GM19023 (cell line): ENCODE results near the gene OTP.

ENCODE experiments used
- ATAC-seq: cut with Tn5 transposase; IDR thresholded peaks from one replicate; pipeline ENCODE4 v1.9.1; 2021; ENCODE audit warnings: mild to moderate bottlenecking, moderate library complexity; ENCODE audit not compliant: unreplicated experiment

OTP gene

DNA sequence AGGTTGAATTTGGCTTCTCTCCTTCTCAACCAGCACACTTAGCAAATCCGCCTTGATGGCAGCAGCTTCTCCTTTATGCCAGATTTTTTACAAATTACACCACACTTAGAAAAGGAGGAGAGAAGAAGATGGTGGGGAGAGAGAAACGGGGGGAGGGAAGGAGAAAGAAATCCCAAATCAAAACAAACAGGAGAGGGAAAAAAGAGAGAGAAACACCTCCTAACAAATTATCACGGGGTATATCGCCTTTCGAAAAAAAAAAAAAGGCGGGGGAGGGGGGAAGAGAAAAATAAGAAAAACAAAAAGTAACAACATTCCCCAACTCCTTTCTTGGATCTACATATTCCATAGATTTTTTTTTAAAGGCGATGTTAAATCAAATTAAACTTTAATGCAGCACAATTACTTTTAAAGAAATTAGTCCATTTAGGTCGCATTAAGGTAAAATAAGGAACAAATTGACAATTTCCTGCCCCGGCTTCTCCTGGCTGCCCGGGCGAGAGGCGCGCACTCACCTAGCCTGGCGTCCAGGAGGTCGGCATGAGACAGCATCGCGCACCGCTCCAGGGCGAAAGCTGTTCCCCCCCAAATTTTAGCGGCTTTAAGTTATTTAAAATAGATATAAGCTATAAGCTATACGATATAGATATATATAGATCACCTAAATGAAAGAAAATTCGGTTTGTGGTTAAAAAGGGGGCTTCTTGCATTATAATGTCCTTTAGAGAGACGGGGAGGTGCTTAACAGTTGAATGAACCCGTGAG, at the start of gene OTP:
TSS of gene OTP (minus strand) at position 716 of the 765 bp plus-strand sequence. CDS start at position 552, 164 bp downstream.
- ATAC-seq, result no peak

DNA sequence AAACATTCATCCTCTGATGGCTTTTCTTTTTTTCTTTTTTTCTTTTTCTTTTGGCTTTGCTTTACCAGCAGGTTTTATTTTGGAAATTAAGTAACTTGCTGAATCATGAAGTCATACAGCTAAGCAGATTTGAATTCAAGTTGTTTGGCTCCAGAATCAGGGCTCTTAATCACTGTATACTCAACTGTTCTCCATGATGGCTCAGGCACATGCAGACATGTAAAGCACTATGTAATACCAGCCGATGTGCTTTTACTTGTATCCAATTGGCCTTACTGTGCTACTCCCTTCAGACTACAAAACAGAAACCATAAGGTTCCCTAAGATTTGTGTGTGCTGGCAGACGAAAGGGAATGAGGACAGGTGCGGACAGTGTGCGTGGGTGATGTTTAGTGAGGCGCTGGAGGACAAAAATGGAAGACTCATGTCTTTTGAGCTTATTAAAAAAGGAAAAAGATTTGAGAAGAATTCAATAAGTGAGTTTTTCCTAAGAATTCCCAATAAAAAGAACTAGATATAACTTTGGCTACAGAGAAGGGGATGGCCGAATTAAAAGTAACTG, 44.7 kb upstream of the OTP start:
- no peak for ATAC-seq

DNA sequence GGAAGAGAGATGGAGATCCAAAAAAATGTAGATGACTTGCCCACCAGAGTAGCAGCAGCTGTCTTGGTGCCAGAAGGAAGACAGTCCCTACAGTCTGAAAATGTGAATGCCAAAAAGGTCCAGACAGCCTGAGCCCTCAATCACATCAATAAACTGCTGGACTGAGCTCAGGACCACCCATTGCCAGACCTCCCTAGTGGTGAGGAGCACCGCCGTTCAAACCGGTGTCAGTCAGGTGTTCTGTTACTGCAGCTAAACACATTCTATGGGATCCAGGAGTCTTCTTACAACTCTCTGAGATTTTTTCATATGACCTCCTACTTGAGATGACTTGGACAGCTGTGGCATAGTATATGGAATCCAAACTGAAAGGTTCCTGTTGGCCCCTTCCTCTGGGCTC, 32.0 kb upstream of the OTP start:
- ATAC-seq, result no peak

DNA sequence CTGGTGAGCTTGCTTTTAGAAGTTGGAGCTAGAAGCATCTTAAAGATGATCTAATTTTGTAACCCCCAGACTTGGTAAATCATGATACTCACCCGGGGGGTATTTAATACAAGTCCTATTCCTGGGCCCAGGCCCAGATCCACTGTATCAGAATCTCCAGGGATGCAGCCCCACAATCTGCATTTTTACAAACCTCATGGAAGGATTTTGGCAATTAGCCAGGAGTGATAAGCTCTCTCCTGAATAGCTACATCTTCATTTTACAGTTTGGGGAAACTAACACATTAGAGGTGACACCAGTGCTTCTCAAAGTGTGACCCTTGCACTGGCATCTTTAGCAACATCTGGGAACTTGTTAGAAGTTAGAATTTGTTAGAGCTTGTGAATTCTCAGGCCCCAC, 31.2 kb upstream of the OTP start:
- no peak for ATAC-seq

DNA sequence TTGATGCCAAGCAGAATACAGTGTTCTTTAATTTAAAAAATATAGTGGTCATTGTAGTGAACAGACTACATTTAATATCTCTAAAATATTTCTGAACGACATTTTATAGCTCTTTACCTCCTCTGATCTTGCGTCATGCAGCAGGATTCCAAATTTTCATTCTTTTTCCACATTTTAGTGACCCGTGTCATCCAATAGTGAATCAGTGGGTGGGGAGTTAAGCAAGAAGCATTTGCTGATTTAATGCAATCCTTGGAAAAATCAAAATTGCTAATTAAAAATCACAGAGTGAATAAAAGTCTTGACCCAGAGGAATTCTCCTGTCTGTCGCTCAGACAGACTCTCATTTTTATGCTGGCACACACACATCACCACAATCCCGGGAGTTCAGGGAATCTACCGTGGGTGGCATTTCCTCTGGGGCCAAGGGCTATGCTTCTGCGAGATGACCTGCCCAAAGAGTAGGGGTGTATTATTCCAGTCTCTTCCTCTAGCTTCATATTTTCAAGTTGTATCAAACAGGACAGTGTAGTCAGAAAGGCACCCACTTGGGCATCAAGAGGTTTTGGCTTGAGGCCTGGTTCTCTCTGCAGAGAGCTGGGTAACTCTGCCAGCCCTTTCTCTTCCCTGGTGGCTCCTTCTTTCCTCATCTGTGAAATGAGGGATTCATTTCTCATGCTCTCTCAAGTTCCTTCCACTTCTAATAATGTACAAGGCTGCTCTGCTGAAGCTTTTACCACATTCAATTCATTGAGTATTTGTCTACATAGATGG, 24.8 kb upstream of the OTP start:
- ATAC-seq, result no peak

DNA sequence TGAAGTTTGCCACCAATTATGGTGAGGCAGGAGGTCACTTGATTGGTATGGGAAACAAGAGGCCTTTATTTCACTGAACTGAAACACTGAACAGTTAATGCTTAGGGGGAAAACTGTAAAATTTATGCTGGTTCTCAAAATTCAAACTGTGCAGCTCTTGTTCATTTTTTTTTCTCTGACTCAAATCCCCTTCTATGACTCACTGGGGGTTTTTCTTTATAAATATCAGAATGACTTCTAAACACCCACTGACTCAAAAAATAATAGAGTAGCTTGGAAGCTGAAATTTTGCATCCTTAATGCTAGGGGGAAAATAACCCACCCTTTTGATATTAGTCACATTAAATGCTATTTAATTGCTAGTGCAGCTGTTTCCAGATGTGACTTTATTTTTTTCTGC, 24.1 kb upstream of the OTP start:
- ATAC-seq, result no peak

GRCh38 chr5:77658662-77659061, 20.1 kb upstream of the OTP start:
- ATAC-seq, result no peak

- ATAC-seq, result no peak
Measured at GRCh38 chr5:77651343-77651742, 12.8 kb upstream of the OTP start.

DNA sequence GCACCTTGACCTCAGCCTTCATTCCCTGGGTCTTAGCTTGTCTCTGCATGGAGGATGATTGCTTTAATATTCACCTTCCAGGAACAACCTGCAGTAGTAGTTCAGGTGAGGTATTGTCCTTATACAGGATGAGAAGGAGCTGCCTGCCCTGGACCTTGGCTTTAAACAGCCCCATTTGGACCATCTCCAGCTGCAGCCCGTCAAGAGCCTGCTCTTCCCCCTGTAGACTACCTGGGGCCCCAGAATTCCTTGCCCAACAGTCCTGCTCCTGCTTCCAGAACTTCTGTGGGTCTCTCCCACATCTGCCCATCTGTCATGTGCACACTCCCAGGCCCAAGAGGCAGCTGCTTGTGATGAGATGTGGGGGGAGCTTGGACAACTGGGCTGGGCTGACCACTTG, 12.2 kb upstream of the OTP start:
- ATAC-seq, result no peak

DNA sequence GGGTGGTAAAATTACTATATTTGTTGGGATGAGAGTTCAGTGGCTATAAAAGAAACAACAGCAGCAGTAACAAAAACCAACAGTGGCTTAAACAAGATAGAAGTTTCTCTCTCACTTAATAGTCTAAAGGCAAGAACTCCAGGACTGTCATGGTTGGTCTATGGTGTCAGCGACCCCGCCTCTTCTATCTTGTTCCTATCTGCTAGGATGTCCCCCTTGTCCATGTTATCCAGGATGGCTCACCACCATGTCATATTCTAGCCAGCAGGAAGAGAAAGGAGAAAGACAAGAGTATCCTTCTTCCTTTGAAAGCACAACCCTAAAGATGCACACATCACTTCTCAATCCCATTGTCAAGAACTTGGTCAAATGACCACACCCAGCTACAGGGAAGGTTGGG, 11.3 kb upstream of the OTP start:
- no peak for ATAC-seq

- no peak for ATAC-seq
Measured at GRCh38 chr5:77645995-77646639, 7.6 kb upstream of the OTP start.

DNA sequence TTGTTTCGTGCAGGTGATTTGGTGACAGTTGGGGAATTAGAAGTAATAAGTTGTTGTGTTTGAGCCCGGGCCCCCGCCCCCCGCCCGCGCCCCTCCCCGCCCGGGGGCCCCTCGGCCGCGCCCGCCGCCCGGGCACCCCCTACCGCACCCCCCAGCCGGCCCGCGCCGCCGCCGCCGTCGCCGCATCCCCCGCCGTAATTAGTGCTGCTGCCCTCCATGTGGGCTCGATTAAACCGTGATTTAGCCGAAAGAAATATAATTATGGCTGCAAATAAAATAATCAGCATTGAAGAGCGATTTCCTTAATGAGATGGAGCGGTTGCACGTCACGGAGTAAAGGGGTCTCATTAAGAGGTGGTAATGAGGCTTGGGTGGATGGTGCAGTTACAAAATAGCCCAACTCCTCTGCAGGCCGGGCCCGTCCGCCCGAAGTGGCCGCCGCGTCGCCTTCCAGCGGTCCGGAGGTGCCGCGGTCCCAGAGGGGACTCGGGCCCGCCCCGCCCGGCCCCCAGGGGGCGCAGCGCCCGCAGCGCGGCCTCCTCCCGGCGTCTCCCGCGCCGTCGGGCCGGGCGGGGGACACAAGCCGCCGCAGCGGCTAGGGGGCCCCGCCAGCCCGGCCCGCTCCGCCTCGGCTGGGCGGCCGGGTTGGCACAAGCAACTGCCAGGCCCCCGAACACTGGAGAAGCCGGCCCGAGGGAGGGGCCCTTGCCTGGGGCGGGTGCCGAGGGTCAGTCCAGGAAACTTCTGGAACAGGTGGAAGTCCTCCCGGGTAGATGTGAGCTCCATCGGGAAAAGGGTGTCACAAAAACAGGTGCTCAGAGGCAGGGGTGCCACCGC, 6.9 kb upstream of the OTP start:
- ATAC-seq, result no peak

DNA sequence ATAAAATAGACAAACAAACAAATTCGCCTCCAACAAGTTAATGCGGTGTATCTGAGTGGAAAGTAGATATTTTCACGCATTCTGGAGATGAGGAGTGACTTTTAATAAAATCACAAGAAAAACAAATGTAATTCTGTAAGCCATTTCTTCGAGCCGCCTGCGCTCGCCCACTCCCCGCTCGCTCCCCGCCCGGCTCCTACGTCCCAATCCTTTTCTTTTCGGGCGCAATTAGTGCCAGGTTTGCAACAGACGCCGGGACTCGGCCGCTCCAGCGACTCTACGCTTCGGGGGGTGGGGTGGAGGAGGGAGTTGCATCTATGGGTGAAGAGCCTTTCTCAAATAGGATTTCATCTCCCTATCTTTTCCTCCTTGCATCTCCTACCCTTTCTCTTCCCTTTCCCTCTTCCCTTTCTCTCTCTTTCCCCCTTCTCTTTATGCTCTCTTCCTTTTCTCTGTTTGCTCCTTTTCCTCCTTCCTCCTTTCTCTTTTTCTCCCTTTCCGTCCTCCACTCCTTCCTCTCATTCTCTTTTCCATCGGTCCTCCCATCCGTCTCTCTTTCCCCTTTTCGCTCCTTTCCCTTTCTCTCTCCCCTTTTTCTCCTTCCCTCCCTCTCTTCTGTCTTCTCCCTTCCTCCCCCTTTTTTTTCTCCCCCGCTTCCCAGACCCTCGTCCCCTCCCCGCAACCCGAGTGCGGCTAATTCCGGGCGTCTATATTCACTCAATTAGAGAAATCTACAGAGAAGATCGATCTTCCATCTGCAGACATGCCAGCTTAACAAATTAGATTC, 6.1 kb upstream of the OTP start:
- no peak for ATAC-seq

DNA sequence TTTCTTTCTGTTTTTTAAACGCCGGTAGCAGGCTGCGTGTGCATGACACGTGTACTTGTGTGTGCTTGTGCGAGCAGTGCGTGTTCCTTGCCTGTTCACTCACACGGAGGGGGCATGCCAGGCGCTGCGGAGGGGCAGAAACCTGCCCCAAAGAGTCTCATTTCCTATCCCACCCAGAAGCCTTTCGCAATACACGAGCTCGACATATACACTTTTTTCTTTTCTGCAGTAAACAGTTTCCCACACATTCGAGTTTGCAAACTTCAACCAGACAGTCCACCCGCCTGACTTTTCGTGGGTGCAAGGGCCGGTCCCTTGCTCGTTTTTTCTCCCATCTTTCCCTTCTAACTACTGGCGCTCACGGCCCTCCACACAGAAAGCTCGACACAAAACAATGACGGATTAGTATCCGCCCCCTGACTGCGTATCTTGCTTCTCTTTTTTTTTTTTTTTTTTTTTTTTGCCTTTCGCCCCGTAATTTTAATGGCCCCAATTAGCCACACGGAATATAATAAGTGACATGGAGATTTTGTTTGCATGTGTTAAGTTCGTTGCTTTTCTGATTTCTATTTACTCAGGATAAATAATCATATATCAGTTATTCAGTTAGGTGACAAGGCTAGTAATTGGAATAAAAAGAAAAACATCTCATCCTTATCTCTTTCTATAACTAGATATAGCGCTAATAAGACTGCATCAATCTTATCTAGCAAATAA, 5.3 kb upstream of the OTP start:
- ATAC-seq, result no peak

- ATAC-seq, result no peak
Measured at GRCh38 chr5:77642738-77643653, 4.5 kb upstream of the OTP start.

DNA sequence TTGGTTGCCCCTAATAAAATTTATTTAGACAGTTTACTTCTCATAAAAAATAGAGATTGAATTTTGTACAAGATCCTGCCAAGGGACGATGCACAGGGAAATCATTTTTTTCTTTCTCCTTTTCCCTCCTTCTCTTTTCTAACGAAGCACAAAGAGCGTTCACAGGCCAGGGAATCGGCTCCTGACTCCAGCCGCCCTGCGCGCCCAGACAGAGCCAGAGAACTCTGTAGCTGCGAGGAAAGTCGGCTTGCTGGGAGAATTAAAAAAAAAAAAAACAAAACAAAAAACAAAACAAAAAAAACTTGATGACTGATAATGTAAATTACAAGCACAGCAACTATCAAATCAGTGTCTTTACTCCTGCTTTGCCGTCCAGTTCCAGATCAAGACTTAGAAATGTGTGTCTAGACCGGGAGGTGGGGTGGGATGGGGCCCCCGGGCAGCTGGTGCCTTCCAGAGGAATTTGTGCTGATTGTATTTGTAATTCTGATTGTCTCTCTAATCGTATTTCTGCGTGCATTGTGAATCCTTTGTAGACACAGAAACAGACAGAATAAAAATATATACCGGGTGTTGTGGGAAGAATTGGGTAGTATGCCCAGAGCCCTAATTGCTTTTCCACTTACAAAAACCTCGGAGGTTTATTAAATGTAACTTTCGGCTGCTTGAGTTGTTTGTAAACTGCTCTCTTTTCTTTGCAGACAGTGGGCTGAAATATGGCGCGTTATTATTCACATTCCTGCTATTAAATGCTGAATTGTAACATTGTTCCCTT, 3.6 kb upstream of the OTP start:
- ATAC-seq, result no peak

DNA sequence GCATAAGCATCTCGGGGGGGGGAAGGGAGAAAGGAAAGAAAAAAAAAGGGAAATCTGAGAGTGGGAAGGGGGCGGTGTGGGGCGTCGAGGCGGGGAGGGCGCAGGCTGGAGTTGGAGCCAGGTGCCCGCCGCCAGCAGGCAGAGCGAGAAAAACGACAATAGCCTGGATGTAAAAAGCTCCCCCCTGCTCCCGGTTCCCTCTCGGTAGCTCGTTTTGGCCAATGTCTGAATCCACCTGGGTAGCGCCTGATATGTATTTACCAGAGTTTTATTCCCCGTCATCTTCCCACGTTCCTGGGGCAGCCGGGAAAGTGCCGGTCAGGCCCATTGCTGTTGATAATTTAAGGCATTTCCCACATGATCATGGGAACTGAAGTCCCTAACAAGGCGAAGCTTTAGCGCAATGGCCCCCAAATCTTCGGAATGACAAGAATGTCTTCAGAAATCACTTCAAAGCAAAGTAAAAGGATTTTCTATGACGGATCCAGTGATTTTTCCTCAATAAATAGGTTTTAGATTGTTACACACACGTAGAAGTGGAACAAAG, 3.0 kb upstream of the OTP start:
- ATAC-seq, result no peak
